Astrocyte (in vitro differentiated cells and primary cell): ENCODE data around the gene ZMYND8.

Source experiments
- EZH2 ChIP-seq: IDR thresholded peaks from 2 replicates; pipeline ENCODE4 v1.6.1; 2012; ENCODE audit warnings: mild to moderate bottlenecking, low read length, inconsistent platforms; ENCODE audit not compliant: insufficient read depth
- TF ChIP-seq, protein P1 (sequence below): IDR thresholded peaks from 2 replicates; pipeline ENCODE4 v1.5.1; 2011; ENCODE audit warnings: low read depth, mild to moderate bottlenecking, inconsistent platforms, low read length, moderate library complexity; ENCODE audit not compliant: insufficient read depth

DNA sequence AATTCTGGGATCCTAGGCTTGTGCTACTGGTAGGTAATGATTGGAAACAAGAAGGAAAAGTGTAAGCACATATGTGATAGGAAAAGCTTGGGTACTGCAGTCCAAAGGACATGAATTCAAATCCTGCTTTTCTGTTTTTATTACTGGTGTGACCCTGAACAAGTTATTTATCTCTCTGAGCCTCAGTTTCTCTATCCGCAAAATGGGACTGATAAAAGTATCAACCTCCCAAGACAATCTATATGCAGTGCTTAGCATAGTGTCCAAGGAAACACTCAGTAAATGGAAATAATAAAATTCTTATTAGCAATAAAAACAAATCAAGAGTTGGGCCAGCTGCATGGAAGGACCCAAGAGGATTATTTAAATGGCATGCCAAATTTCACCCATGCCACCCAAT, 108.5 kb downstream of the ZMYND8 start:
- TF ChIP-seq, protein P1, sequence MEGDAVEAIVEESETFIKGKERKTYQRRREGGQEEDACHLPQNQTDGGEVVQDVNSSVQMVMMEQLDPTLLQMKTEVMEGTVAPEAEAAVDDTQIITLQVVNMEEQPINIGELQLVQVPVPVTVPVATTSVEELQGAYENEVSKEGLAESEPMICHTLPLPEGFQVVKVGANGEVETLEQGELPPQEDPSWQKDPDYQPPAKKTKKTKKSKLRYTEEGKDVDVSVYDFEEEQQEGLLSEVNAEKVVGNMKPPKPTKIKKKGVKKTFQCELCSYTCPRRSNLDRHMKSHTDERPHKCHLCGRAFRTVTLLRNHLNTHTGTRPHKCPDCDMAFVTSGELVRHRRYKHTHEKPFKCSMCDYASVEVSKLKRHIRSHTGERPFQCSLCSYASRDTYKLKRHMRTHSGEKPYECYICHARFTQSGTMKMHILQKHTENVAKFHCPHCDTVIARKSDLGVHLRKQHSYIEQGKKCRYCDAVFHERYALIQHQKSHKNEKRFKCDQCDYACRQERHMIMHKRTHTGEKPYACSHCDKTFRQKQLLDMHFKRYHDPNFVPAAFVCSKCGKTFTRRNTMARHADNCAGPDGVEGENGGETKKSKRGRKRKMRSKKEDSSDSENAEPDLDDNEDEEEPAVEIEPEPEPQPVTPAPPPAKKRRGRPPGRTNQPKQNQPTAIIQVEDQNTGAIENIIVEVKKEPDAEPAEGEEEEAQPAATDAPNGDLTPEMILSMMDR = no peak
- no peak for TF ChIP-seq EZH2
